Ectodermal cell (in vitro differentiated cells): ENCODE results near the gene GLRX.

Experiments
- H3K27ac ChIP-seq: 2 replicates; pipeline ENCODE4 v1.7.0; 2013; ENCODE audit warnings: mild to moderate bottlenecking, low read depth, low read length; ENCODE audit not compliant: insufficient read depth, poor library complexity, severe bottlenecking
- H3K27me3 ChIP-seq: 2 replicates; pipeline ENCODE4 v1.7.0; 2013; ENCODE audit warnings: mild to moderate bottlenecking, low read length; ENCODE audit not compliant: insufficient read depth, control insufficient read depth, poor library complexity, severe bottlenecking
- H3K36me3 ChIP-seq: one replicate; pipeline ENCODE4 v1.7.0; 2013; ENCODE audit warnings: low read length; ENCODE audit not compliant: control insufficient read depth, insufficient read depth
- H3K4me1 ChIP-seq: one replicate; pipeline ENCODE4 v1.7.0; 2013; ENCODE audit warnings: low read length; ENCODE audit not compliant: control insufficient read depth, insufficient read depth
- H3K4me3 ChIP-seq: 2 replicates; pipeline ENCODE4 v1.7.0; 2013; ENCODE audit warnings: low read depth, low read length, control low read depth; ENCODE audit not compliant: insufficient read depth
- H3K9me3 ChIP-seq: 2 replicates; pipeline ENCODE4 v1.7.0; 2013; ENCODE audit warnings: mild to moderate bottlenecking, low read length, moderate library complexity; ENCODE audit not compliant: control insufficient read depth
- WGBS, 2 experiments: methylation state at CpG; one replicate each; pipeline ENCODE4 v1.1.7; 2013; ENCODE audit warnings: missing lambda C conversion rate in 2 of 2; 5-methylcytosine and 5-hydroxymethylcytosine counted together

Gene GLRX

GRCh38 chr5:95809414-95809960 lies 13.0 kb downstream of the GLRX start:
- H3K27me3 ChIP-seq: no peaks in the 10 kb centered on the region
- WGBS, 2 experiments: 73 to 82% methylated on average over 2 of the region's 2 CpGs
- no peak overlapping the region for H3K27ac ChIP-seq

GRCh38 chr5:95808686-95809413 lies 13.7 kb downstream of the GLRX start:
- WGBS, 2 experiments: 63 to 70% methylated on average over 6 to 9 of the region's 10 CpGs
- H3K9me3 ChIP-seq: no peaks in the 10 kb centered on the region
- peaks cover 16% of the 10 kb centered on the region for H3K4me1 ChIP-seq
- H3K36me3 ChIP-seq: no peaks in the 10 kb centered on the region
- H3K4me3 ChIP-seq: no peak overlapping the region
- H3K27ac ChIP-seq: no peak overlapping the region
- no peaks in the 10 kb centered on the region for H3K27me3 ChIP-seq

More at GRCh38 chr5:95809414-95809960, 13.0 kb downstream of the GLRX start:
- no peaks in the 10 kb centered on the region for H3K36me3 ChIP-seq
- H3K4me3 ChIP-seq: no peak overlapping the region
- peaks cover 16% of the 10 kb centered on the region for H3K4me1 ChIP-seq
- no peaks in the 10 kb centered on the region for H3K9me3 ChIP-seq

GRCh38 chr5:95808013-95808685 lies 14.4 kb downstream of the GLRX start:
- Histone ChIP-seq H3K4me3 (no peak overlapping the region), H3K36me3 (no peaks in the 10 kb centered on the region), H3K27me3 (no peaks in the 10 kb centered on the region), H3K27ac (no peak overlapping the region), H3K4me1 (peaks cover 16% of the 10 kb centered on the region), H3K9me3 (no peaks in the 10 kb centered on the region)
- 94 to 95% methylated on average over 6 to 7 of the region's 7 CpGs for WGBS, 2 experiments

- Histone ChIP-seq H3K36me3 (no peaks in the 10 kb centered on the region), H3K4me3 (no peak overlapping the region), H3K4me1 (peaks cover 9% of the 10 kb centered on the region), H3K27ac (no peak overlapping the region), H3K9me3 (no peaks in the 10 kb centered on the region), H3K27me3 (no peaks in the 10 kb centered on the region)
- WGBS, 2 experiments: 86 to 88% methylated on average over 7 of the region's 7 CpGs
Measured at GRCh38 chr5:95806687-95807086, 15.8 kb downstream of the GLRX start.

- WGBS, 2 experiments: 88 to 90% methylated on average over 6 of the region's 6 CpGs
- H3K9me3 ChIP-seq: no peaks in the 10 kb centered on the region
- H3K4me1 ChIP-seq: peaks cover under 1% of the 10 kb centered on the region
- H3K4me3 ChIP-seq: no peak overlapping the region
- no peaks in the 10 kb centered on the region for H3K27me3 ChIP-seq
- no peaks in the 10 kb centered on the region for H3K36me3 ChIP-seq
- no peak overlapping the region for H3K27ac ChIP-seq
Measured at GRCh38 chr5:95804736-95805539, 17.6 kb downstream of the GLRX start.

GRCh38 chr5:95803271-95804148 lies 19.0 kb downstream of the GLRX start:
- no peaks in the 10 kb centered on the region for H3K4me1 ChIP-seq
- H3K4me3 ChIP-seq: no peak overlapping the region
- H3K27ac ChIP-seq: no peak overlapping the region
- no peaks in the 10 kb centered on the region for H3K27me3 ChIP-seq
- H3K9me3 ChIP-seq: no peaks in the 10 kb centered on the region
- no peaks in the 10 kb centered on the region for H3K36me3 ChIP-seq
- 90 to 95% methylated on average over 6 of the region's 6 CpGs for WGBS, 2 experiments

- no peaks in the 10 kb centered on the region for H3K27me3 ChIP-seq
- no peak overlapping the region for H3K4me3 ChIP-seq
- no peaks in the 10 kb centered on the region for H3K9me3 ChIP-seq
- no peaks in the 10 kb centered on the region for H3K36me3 ChIP-seq
- no peaks in the 10 kb centered on the region for H3K4me1 ChIP-seq
- 94 to 97% methylated on average over 3 of the region's 3 CpGs for WGBS, 2 experiments
- H3K27ac ChIP-seq: no peak overlapping the region
Measured at GRCh38 chr5:95801961-95802360, 20.6 kb downstream of the GLRX start.

GRCh38 chr5:95801532-95801931 lies 21.0 kb downstream of the GLRX start:
- Histone ChIP-seq H3K27ac (no peak overlapping the region), H3K4me3 (no peak overlapping the region), H3K27me3 (no peaks in the 10 kb centered on the region), H3K4me1 (no peaks in the 10 kb centered on the region), H3K36me3 (no peaks in the 10 kb centered on the region), H3K9me3 (no peaks in the 10 kb centered on the region)
- 94 to 96% methylated on average over 2 of the region's 2 CpGs for whole genome bisulfite sequencing, 2 experiments

- H3K9me3 ChIP-seq: no peaks in the 10 kb centered on the region
- no peak overlapping the region for H3K27ac ChIP-seq
- no peaks in the 10 kb centered on the region for H3K4me1 ChIP-seq
- 93 to 95% methylated on average over 3 of the region's 3 CpGs for WGBS, 2 experiments
- no peaks in the 10 kb centered on the region for H3K27me3 ChIP-seq
- no peak overlapping the region for H3K4me3 ChIP-seq
- no peaks in the 10 kb centered on the region for H3K36me3 ChIP-seq
Measured at GRCh38 chr5:95800553-95800952, 22.0 kb downstream of the GLRX start.
